Upper lobe of left lung (tissue), 6 donors: ENCODE data around the gene SH3PXD2A. TPM values are rescaled to one million over a fixed set of nuclear protein-coding genes. Genes with fewer than 3 reads are reported as not detected.
A peak's percentile ranks its signal among the peaks of the same experiment; 100 is the strongest.

Experiments used
- ATAC-seq, 2 donors: fragments of 200-7000 bp; cut with Tn5 transposase; one replicate each; pipeline ENCODE4 v1.9.1; 2022; ENCODE audit warnings: mild to moderate bottlenecking in 2 of 2, moderate library complexity in 2 of 2; ENCODE audit not compliant: low FRiP score in 2 of 2
- DNase-seq, 2 donors: peaks; one replicate each; pipeline ENCODE4 v3.0.0-alpha.2; 2019 to 2020
- H3K27ac ChIP-seq, 4 donors: fragments of 200-600 bp; sonication (generic); one replicate each; pipeline ENCODE4 v1.5.1; 2016 to 2019
- H3K27me3 ChIP-seq, 4 donors: fragments of 200-600 bp; sonication (generic); one replicate each; pipeline ENCODE4 v1.5.1; 2017 to 2019
- H3K36me3 ChIP-seq, 4 donors: fragments of 200-600 bp; sonication (generic); one replicate each; pipeline ENCODE4 v1.5.1; 2016 to 2019
- H3K4me1 ChIP-seq, 4 donors: fragments of 200-600 bp; sonication (generic); one replicate each; pipeline ENCODE4 v1.5.1; 2018 to 2019
- H3K4me3 ChIP-seq, 4 donors: fragments of 200-600 bp; sonication (generic); one replicate each; pipeline ENCODE4 v1.5.1; 2017 to 2019; ENCODE audit warnings: mild to moderate bottlenecking in 2 of 4, moderate library complexity in 1 of 4
- H3K9me3 ChIP-seq, 4 donors: fragments of 200-600 bp; sonication (generic); one replicate each; pipeline ENCODE4 v1.5.1; 2018 to 2019
- EP300 ChIP-seq, 4 donors: sonication (generic); formaldehyde crosslinking; IDR thresholded peaks; one replicate each; pipeline ENCODE4 v1.5.1; 2017; ENCODE audit warnings: antibody characterized with exemption in 4 of 4, control low read depth in 2 of 4
- POLR2A ChIP-seq, 4 donors: fragments of 450-650 bp; IDR thresholded peaks; one replicate each; pipeline ENCODE4 v1.5.1; 2016 to 2017; ENCODE audit warnings: antibody characterized with exemption in 4 of 4, mild to moderate bottlenecking in 2 of 4
- POLR2AphosphoS5 ChIP-seq, 2 donors: sonication (generic); formaldehyde crosslinking; IDR thresholded peaks; one replicate each; pipeline ENCODE4 v1.5.1; 2017; ENCODE audit warnings: antibody characterized with exemption in 2 of 2
- WGBS, 2 donors: methylation state at CpG; one replicate each; pipeline ENCODE4 v1.1.5; 2017 to 2018; 5-methylcytosine and 5-hydroxymethylcytosine counted together
- total RNA-seq, 6 donors: library from RNA; depleted of rRNA in 4 of 6; stranded (reverse); fragments of >200 nt in 4 of 6; gene quantifications; one replicate each; pipeline versions ENCODE4 v1.1.0 to v1.2.1, GENCODE V29; 2016 to 2021
- TF ChIP-seq, protein P1 (sequence below), 6 experiments: fragments of 450-650 bp in 4 of 6; fragments of 200-600 bp in 2 of 6; sonication (generic) in 2 of 6; IDR thresholded peaks; one replicate each; pipeline ENCODE4 v1.5.1; 2016 to 2019; ENCODE audit warnings: antibody characterized with exemption in 6 of 6
- donor health status: DM: no; HTN: no; CAD: no; lungs with moderate emphysema.
- donor health status: DM: no; HTN: yes; CAD: no; lungs with severe emphysema.

SH3PXD2A gene
- total RNA-seq, 6 donors from 2014 or later: 19.6 to 42.2 (median 30.8) TPM

GRCh38 chr10:103829838-103830465 is 25.4 kb downstream of the SH3PXD2A start:
- TF ChIP-seq, protein P1, sequence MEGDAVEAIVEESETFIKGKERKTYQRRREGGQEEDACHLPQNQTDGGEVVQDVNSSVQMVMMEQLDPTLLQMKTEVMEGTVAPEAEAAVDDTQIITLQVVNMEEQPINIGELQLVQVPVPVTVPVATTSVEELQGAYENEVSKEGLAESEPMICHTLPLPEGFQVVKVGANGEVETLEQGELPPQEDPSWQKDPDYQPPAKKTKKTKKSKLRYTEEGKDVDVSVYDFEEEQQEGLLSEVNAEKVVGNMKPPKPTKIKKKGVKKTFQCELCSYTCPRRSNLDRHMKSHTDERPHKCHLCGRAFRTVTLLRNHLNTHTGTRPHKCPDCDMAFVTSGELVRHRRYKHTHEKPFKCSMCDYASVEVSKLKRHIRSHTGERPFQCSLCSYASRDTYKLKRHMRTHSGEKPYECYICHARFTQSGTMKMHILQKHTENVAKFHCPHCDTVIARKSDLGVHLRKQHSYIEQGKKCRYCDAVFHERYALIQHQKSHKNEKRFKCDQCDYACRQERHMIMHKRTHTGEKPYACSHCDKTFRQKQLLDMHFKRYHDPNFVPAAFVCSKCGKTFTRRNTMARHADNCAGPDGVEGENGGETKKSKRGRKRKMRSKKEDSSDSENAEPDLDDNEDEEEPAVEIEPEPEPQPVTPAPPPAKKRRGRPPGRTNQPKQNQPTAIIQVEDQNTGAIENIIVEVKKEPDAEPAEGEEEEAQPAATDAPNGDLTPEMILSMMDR (IDR thresholded peaks at IDR 0.05): no peak
- TF ChIP-seq POLR2AphosphoS5 (IDR thresholded peaks at IDR 0.05): no peak
- no peak for TF ChIP-seq EP300 (IDR thresholded peaks at IDR 0.05)
- no peak for TF ChIP-seq POLR2A (IDR thresholded peaks at IDR 0.05)

DNA sequence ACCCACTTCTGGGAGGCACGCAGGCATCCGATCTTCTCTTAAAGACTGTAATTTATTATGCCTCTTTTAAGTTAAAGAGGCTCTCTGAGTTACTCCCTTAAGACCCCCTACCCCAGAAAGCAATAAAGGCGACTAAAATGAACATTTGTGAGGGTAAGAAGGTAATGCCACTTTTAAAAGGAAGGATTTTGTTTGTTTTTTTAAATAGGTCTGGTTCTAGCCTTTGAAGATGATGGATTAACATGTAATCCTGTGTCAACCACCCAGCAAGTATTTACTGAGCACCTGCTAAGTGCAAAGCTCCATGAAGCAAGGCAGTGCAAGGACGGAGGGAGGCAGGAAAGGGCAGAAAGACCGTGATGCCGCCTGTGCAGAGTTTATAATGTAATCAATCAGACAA is 26.1 kb downstream of the SH3PXD2A start:
- H3K9me3 ChIP-seq: peaks cover 0 to 3% (median 0%) of the 10 kb centered on the region in 4 donors
- TF ChIP-seq POLR2A (IDR thresholded peaks at IDR 0.05) (no peak), POLR2AphosphoS5 (IDR thresholded peaks at IDR 0.05) (no peak), EP300 (IDR thresholded peaks at IDR 0.05) (no peak)
- TF ChIP-seq, protein P1 (IDR thresholded peaks at IDR 0.05): no peak
- ATAC-seq (no peak), DNase-seq (no peak)
- H3K27ac ChIP-seq: no peak overlapping the region
- peaks cover 10 to 24% (median 15%) of the 10 kb centered on the region in 4 donors for H3K4me1 ChIP-seq
- WGBS, 2 donors: 67 to 70% methylated on average over 6 of the region's 6 CpGs
- H3K4me3 ChIP-seq: no peak overlapping the region
- no peaks in the 10 kb centered on the region for H3K36me3 ChIP-seq
- H3K27me3 ChIP-seq: no peaks in the 10 kb centered on the region

More at GRCh38 chr10:103829838-103830465, 25.4 kb downstream of the SH3PXD2A start:
- no peak overlapping the region for H3K4me3 ChIP-seq
- H3K36me3 ChIP-seq: no peaks in the 10 kb centered on the region
- no peak for ATAC-seq
- DNase-seq: no peak
- peaks cover 0 to 3% (median 0%) of the 10 kb centered on the region in 4 donors for H3K9me3 ChIP-seq
- H3K27ac ChIP-seq: peak overlapping the region in 2 of 4 donors; percentile 18 to 22
- no peaks in the 10 kb centered on the region for H3K27me3 ChIP-seq
- H3K4me1 ChIP-seq: peaks cover 17 to 28% (median 19%) of the 10 kb centered on the region in 4 donors
- WGBS, 2 donors: 53% methylated on average over 5 of the region's 5 CpGs

GRCh38 chr10:103828587-103829197 is 26.7 kb downstream of the SH3PXD2A start:
- TF ChIP-seq POLR2A (IDR thresholded peaks at IDR 0.05): no peak
- TF ChIP-seq, protein P1 (IDR thresholded peaks at IDR 0.05): no peak
- no peak for TF ChIP-seq EP300 (IDR thresholded peaks at IDR 0.05)
- ATAC-seq: no peak
- H3K9me3 ChIP-seq: peaks cover 0 to 3% (median 0%) of the 10 kb centered on the region in 4 donors
- no peak for DNase-seq
- peaks cover 5 to 24% (median 15%) of the 10 kb centered on the region in 4 donors for H3K4me1 ChIP-seq
- 84 to 92% methylated on average over 7 of the region's 7 CpGs for WGBS, 2 donors
- no peak overlapping the region for H3K4me3 ChIP-seq
- H3K27ac ChIP-seq: no peak overlapping the region
- H3K27me3 ChIP-seq: no peaks in the 10 kb centered on the region
- no peaks in the 10 kb centered on the region for H3K36me3 ChIP-seq

DNA sequence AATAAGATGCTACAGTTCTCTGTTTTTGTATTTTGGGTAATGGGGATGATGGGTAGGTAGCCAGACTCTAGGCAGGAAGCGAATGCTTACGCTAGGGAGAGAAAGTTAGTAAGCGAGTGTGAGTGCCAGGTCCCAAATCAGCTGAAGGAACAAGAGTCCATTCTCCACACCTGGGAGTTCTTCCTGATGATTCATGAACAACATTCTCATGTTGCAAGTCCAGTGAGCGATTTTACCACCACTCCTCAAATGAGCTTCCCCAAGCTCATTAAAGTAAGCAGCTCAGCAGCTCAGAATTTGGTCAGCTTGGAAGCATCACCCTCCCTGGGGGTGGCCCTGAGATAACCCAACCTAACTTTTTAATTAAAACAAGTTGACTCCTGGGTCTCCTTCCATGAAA is 27.3 kb downstream of the SH3PXD2A start:
- DNase-seq (no peak), ATAC-seq (no peak)
- Histone ChIP-seq H3K4me1 (peaks cover 5 to 24% (median 13%) of the 10 kb centered on the region in 4 donors), H3K4me3 (no peak overlapping the region), H3K9me3 (peaks cover 0 to 3% (median 0%) of the 10 kb centered on the region in 4 donors), H3K36me3 (no peaks in the 10 kb centered on the region), H3K27me3 (no peaks in the 10 kb centered on the region), H3K27ac (no peak overlapping the region)
- 87 to 94% methylated on average over 4 of the region's 4 CpGs for WGBS, 2 donors
- no peak for TF ChIP-seq POLR2A (IDR thresholded peaks at IDR 0.05)
- TF ChIP-seq, protein P1 (IDR thresholded peaks at IDR 0.05): no peak
- TF ChIP-seq POLR2AphosphoS5 (IDR thresholded peaks at IDR 0.05): no peak
- TF ChIP-seq EP300 (IDR thresholded peaks at IDR 0.05): no peak
